Measurements from ENCODE around the gene MARCHF6. TPM values are rescaled to one million over a fixed set of nuclear protein-coding genes. Genes with fewer than 3 reads are reported as not detected.
A peak's percentile ranks its signal among the peaks of the same experiment; 100 is the strongest.

The MARCHF6 gene
- total and polyA plus RNA-seq, 9 of the 15 experiments (the other 6 are each of a cell fraction or from before 2014, with no cell fraction given) = 74.1 to 456 (median 116) TPM

GRCh38 chr5:10311595-10312425, 41.7 kb upstream of the MARCHF6 start (continued):
- TF ChIP-seq ZNF518B (CRISPR knock-in tag; IDR thresholded peaks at IDR 0.05) (no peak), SRSF1 (IDR thresholded peaks at IDR 0.05; ENCODE audit: low read depth, low read length) (no peak), MNT (conservative IDR thresholded peaks at IDR 0.05) (0 out of 4 replicates have a peak, but pooled peaks of 1 of the 2 experiments have one; percentile 36), KDM1A (IDR thresholded peaks at IDR 0.05) (peak; percentile 25 to 44; a peak in 2 of 4 replicates), FIP1L1 (IDR thresholded peaks at IDR 0.05; ENCODE audit: low read depth, low read length, poor library complexity, severe bottlenecking) (no peak), HCFC1 (IDR thresholded peaks at IDR 0.05; ENCODE audit: low read depth, low read length) (no peak), ZNF384 (IDR thresholded peaks at IDR 0.05; ENCODE audit: low read depth, low read length) (peak; percentile 75), EGR1 (conservative IDR thresholded peaks at IDR 0.05) (no peak), TFAM (CRISPR knock-in tag; conservative IDR thresholded peaks at IDR 0.05) (no peak), ZNF584 (CRISPR knock-in tag; IDR thresholded peaks at IDR 0.05; ENCODE audit: low read depth) (0 out of 2 replicates have a peak, but pooled peaks have one; percentile 24), YY1 (IDR thresholded peaks at IDR 0.05; ENCODE audit: borderline replicate concordance in 1 of 3, control insufficient read depth in 1 of 3, extremely low read depth in 1 of 3, insufficient read depth in 3 of 3, insufficient read length in 1 of 3, insufficient replicate concordance in 2 of 3, low read depth in 1 of 3, low read length in 2 of 3) (no peak), CBFA2T3 (IDR thresholded peaks at IDR 0.05) (peak; percentile 45), MTA1 (IDR thresholded peaks at IDR 0.05; ENCODE audit: borderline replicate concordance) (peak; percentile 79; the same call in 1 of the 2 replicates), RFX1 (IDR thresholded peaks at IDR 0.05) (peak; percentile 75), RBM22 (IDR thresholded peaks at IDR 0.05; ENCODE audit: low read depth, low read length, poor library complexity, severe bottlenecking) (no peak), ZNF212 (CRISPR knock-in tag; IDR thresholded peaks at IDR 0.05) (peak; percentile 94), ZBTB26 (CRISPR knock-in tag; IDR thresholded peaks at IDR 0.05) (0 out of 2 replicates have a peak, but pooled peaks have one; percentile 82), EHMT2 (IDR thresholded peaks at IDR 0.05) (peak; percentile 41; the same call in 1 of the 2 replicates), ZNF766 (CRISPR knock-in tag; conservative IDR thresholded peaks at IDR 0.05) (0 out of 2 replicates have a peak, but pooled peaks have one; percentile 24), NR2C2 (CRISPR knock-in tag; IDR thresholded peaks at IDR 0.05) (no peak), NR2C2 (tag; IDR thresholded peaks at IDR 0.05) (peak; percentile 59), CTBP1 (IDR thresholded peaks at IDR 0.05; ENCODE audit: borderline replicate concordance) (peak; percentile 68; the same call in 1 of the 2 replicates)
